Neural crest cell (in vitro differentiated cells): ENCODE measurements around the gene HYAL1. TPM values are rescaled to one million over a fixed set of nuclear protein-coding genes. Genes with fewer than 3 reads are reported as not detected.

Experiments used
- DNase-seq: peaks from one replicate; pipeline ENCODE4 v3.0.0; 2021; ENCODE audit warnings: low read depth, mixed read lengths, low spot score
- H3K27ac Mint-ChIP-seq: one replicate; pipeline ENCODE4 v1.8.0; 2021; ENCODE audit warnings: mild to moderate bottlenecking, mixed read lengths; ENCODE audit not compliant: unreplicated experiment
- H3K27me3 Mint-ChIP-seq: 2 replicates; pipeline ENCODE4 v1.8.0; 2021; ENCODE audit warnings: low read depth, mild to moderate bottlenecking, mixed read lengths
- H3K36me3 Mint-ChIP-seq: 2 replicates; pipeline ENCODE4 v1.8.0; 2021; ENCODE audit warnings: low read depth, mild to moderate bottlenecking, mixed read lengths
- H3K4me1 Mint-ChIP-seq: 2 replicates; pipeline ENCODE4 v1.8.0; 2021; ENCODE audit warnings: mixed read lengths
- H3K4me3 Mint-ChIP-seq: one replicate; pipeline ENCODE4 v1.8.0; 2021; ENCODE audit warnings: mild to moderate bottlenecking, mixed read lengths
- H3K9me3 Mint-ChIP-seq: 2 replicates; pipeline ENCODE4 v1.8.0; 2021; ENCODE audit warnings: mixed read lengths
- CTCF ChIP-seq: fragments of 200-600 bp; sonication (generic); conservative IDR thresholded peaks from 2 replicates; pipeline ENCODE4 v1.5.0; 2021; ENCODE audit warnings: antibody characterized with exemption, mild to moderate bottlenecking
- total RNA-seq: library from RNA; stranded (reverse); gene quantifications from 2 replicates; pipeline ENCODE4 v1.2.1, GENCODE V29; 2021

HYAL1 gene
- total RNA-seq, 1 donor from 2014 or later, result 2.5 TPM

- DNase-seq, result no peak
- H3K4me1 Mint-ChIP-seq, result peaks cover 30% of the 10 kb centered on the region
- no peak for TF ChIP-seq CTCF
- H3K27me3 Mint-ChIP-seq, result no peaks in the 10 kb centered on the region
- H3K27ac Mint-ChIP-seq, result peak overlapping the region; percentile 86
- H3K4me3 Mint-ChIP-seq, result peak overlapping the region; percentile 23
- H3K36me3 Mint-ChIP-seq, result peaks cover 5% of the 10 kb centered on the region
- no peaks in the 10 kb centered on the region for H3K9me3 Mint-ChIP-seq
Observed at GRCh38 chr3:50254577-50255250, 48.7 kb downstream of the HYAL1 start.

- Mint-ChIP-seq H3K4me3 (peak overlapping the region; percentile 59), H3K27me3 (no peaks in the 10 kb centered on the region), H3K27ac (no peak overlapping the region), H3K4me1 (peaks cover 18% of the 10 kb centered on the region), H3K9me3 (no peaks in the 10 kb centered on the region), H3K36me3 (no peaks in the 10 kb centered on the region)
- no peak for TF ChIP-seq CTCF
- DNase-seq, result no peak
Observed at GRCh38 chr3:50251220-50251619, 52.2 kb downstream of the HYAL1 start.

GRCh38 chr3:50250514-50250913 lies 52.9 kb downstream of the HYAL1 start:
- no peaks in the 10 kb centered on the region for H3K9me3 Mint-ChIP-seq
- no peaks in the 10 kb centered on the region for H3K36me3 Mint-ChIP-seq
- H3K27ac Mint-ChIP-seq, result no peak overlapping the region
- TF ChIP-seq CTCF, result no peak
- no peak overlapping the region for H3K4me3 Mint-ChIP-seq
- DNase-seq, result no peak
- peaks cover 25% of the 10 kb centered on the region for H3K4me1 Mint-ChIP-seq
- H3K27me3 Mint-ChIP-seq, result no peaks in the 10 kb centered on the region

Other genes with a start within 250 kb of the HYAL1 start
- 193 and 213 TPM in 2 replicates for gene RBM5, start 214.7 kb downstream of the HYAL1 start, total RNA-seq
- 4.2 and 5.8 TPM in 2 replicates for gene SEMA3F, start 148.2 kb downstream of the HYAL1 start, total RNA-seq
- not detected in 2 replicates for gene GNAT1, start 112.0 kb downstream of the HYAL1 start, total RNA-seq
- 1.8 and 2.7 TPM in 2 replicates for gene SLC38A3, start 98.3 kb downstream of the HYAL1 start, total RNA-seq
- 176 and 190 TPM in 2 replicates for gene GNAI2, start 67.4 kb downstream of the HYAL1 start, total RNA-seq
- gene SEMA3B, start 34.4 kb downstream of the HYAL1 start, total RNA-seq, result 2.3 and 2.9 TPM in 2 replicates
- not detected in 2 replicates for gene LSMEM2, start 24.5 kb downstream of the HYAL1 start, total RNA-seq
- gene IFRD2, start 11.1 kb downstream of the HYAL1 start, total RNA-seq, result 69.2 and 77.1 TPM in 2 replicates
- gene HYAL3, start 4.2 kb downstream of the HYAL1 start, total RNA-seq, result 2.9 and 4.4 TPM in 2 replicates
- gene NAA80, start 4.2 kb downstream of the HYAL1 start, total RNA-seq, result 9.7 and 10.7 TPM in 2 replicates
- gene HYAL2, start 19.2 kb upstream of the HYAL1 start, total RNA-seq, result 73.0 and 78.0 TPM in 2 replicates
- 35.0 and 35.5 TPM in 2 replicates for gene TUSC2, start 24.6 kb upstream of the HYAL1 start, total RNA-seq
- 15.1 and 16.8 TPM in 2 replicates for gene RASSF1, start 37.3 kb upstream of the HYAL1 start, total RNA-seq
- 2.3 and 2.5 TPM in 2 replicates for gene ZMYND10, start 42.2 kb upstream of the HYAL1 start, total RNA-seq
- 29.7 and 30.6 TPM in 2 replicates for gene NPRL2, start 47.2 kb upstream of the HYAL1 start, total RNA-seq
- 11.7 and 12.8 TPM in 2 replicates for gene CYB561D2, start 47.3 kb upstream of the HYAL1 start, total RNA-seq
- 37.8 and 39.2 TPM in 2 replicates for gene TMEM115, start 55.9 kb upstream of the HYAL1 start, total RNA-seq
- gene CACNA2D2, start 200.1 kb upstream of the HYAL1 start, total RNA-seq, result 8.7 and 9.3 TPM in 2 replicates